Renal pelvis (tissue), 4 donors: Measurements from ENCODE around the gene ATP6V0E2. TPM values are rescaled to one million over a fixed set of nuclear protein-coding genes. Genes with fewer than 3 reads are reported as not detected.
"Not testable (repeated sequence)": the region's sequence is repeated elsewhere in the genome, so short reads cannot be mapped to it uniquely, and the experiment has no call there.

Experiments used
- DNase-seq: peaks from one replicate; pipeline ENCODE4 v3.0.0-alpha.2; 2013
- polyA plus RNA-seq, 3 donors: library from polyadenylated mRNA; unstranded; fragments of 120-200 nt; gene quantifications; one replicate each; pipeline ENCODE4 v1.2.1, GENCODE V29; 2013; ENCODE audit not compliant: insufficient read length in 3 of 3

ATP6V0E2 gene
- polyA plus RNA-seq, 3 donors, result 26.1 to 32.2 (median 30.0) TPM

DNA sequence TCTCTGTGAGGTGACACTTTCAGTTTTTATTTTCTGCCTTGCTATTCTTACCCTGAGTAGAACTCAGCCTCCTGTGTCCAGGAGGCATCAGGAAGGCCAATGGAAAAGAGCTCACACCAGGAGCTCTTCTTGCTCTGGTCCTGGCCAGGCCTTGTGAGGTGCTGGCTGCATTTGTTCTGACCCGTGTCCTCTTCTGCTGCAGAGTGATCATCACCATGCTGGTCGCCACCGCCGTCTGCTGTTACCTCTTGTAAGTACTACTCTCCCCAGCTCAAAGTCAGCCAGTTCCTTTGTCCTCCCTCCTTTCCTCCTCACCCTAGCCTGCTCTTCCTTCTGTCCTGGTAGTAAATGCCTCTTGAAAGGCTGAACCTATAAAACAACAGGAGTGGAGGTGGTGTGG is 1.6 kb downstream of the ATP6V0E2 start:
- no peak for DNase-seq

GRCh38 chr7:149877890-149878522 is 4.2 kb downstream of the ATP6V0E2 start:
- DNase-seq, result no peak

GRCh38 chr7:149878523-149878921 is 4.8 kb downstream of the ATP6V0E2 start:
- no peak for DNase-seq

GRCh38 chr7:149879271-149879743 is 5.5 kb downstream of the ATP6V0E2 start:
- no peak for DNase-seq

GRCh38 chr7:149879766-149880637 is 6.2 kb downstream of the ATP6V0E2 start:
- no peak for DNase-seq

- DNase-seq, result no peak
These were observed 7.0 kb downstream of the ATP6V0E2 start for GRCh38 chr7:149880638-149881311.

- DNase-seq, result no peak
These were observed 7.8 kb downstream of the ATP6V0E2 start for GRCh38 chr7:149881328-149882247.

- DNase-seq, result no peak
These were observed 8.7 kb downstream of the ATP6V0E2 start for GRCh38 chr7:149882248-149883047.

DNA sequence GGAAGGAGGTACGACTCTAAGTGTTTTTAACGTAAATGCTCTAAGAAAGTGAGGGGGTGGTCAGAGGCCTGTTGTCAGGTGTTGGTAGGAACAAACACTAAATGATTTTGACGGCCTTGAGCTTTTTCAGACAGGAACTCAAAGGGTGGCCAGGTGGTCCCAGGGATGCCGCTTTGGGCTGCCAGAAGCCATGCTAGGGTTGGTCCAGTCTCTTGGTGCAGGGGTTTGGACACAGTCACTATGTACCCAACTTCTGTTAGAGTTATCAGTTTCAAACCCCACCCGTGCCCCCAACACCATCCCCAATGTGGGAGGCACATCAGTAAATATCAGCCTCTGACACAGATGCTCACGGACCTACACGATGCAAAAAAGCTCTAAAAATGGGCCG is 9.3 kb downstream of the ATP6V0E2 start:
- no peak for DNase-seq

- no peak for DNase-seq
These were observed 9.7 kb downstream of the ATP6V0E2 start for GRCh38 chr7:149883452-149883861.

DNA sequence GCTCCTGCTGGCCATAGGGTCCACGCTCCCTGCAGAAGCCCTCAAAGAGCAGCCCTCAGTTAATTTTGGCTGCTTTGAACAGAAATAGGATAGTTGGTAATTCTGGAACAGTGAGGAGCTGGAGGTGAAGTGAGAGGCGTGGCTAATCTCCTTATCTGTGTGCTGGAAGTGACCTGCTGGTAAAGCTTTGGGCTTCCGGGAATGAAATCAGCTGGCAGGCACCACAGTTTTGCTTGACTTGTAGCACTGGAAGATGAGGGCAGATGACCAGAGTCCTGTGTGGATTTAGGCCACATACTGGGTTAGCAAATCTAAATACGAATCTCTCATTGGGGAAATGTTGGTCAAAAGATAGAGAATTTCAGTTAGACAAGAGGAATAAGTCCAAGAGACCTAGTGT is 10.2 kb downstream of the ATP6V0E2 start:
- no peak for DNase-seq

GRCh38 chr7:149884541-149884940 is 10.8 kb downstream of the ATP6V0E2 start:
- DNase-seq, result no peak

DNA sequence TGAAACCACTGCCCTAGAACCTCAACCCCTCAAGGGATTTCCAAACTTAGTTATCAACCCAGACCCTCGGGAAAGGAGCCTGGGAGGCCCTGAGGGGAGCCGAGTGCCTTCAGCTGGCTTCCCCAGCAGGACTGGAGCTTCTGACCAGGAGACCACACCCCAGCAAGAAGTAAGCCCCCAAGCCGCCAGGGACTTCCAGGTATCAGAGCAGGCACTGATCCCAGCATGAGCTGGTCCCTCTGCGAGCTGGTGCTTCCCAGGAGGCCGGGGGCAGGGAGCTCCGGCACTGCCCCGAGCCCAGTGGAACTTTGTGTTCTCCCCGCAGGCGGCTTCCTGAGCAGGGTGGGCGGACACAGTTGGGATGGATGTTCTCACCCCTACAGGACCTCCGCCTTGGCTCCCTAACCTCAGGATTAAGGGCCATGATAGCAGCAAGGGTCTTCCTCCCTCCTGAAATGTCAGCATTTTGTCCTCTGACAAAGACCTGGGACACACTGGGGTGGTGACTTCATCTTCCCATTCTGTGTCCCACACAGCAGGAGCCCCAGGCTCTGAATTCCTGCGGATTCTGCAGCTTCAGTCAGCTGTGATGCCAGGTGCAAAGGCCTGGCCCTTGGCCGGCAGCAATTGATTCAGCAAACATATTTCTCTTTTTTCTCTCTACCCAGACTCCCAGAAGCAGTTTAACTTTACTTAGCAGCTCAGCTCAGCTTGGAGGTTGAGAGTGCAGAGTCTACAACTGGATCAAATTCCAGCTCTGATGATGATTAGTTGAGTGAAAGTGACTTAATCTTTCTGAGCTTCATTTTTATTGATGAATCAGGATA is 11.6 kb downstream of the ATP6V0E2 start:
- no peak for DNase-seq

- no peak for DNase-seq
These were observed 12.2 kb downstream of the ATP6V0E2 start for GRCh38 chr7:149886018-149886415.

- no peak for DNase-seq
These were observed 13.5 kb downstream of the ATP6V0E2 start for GRCh38 chr7:149887311-149887710.

- not testable (repeated sequence) for DNase-seq
These were observed 16.9 kb downstream of the ATP6V0E2 start for GRCh38 chr7:149890715-149891114.

- DNase-seq, result not testable (repeated sequence)
These were observed 21.2 kb downstream of the ATP6V0E2 start for GRCh38 chr7:149894957-149895356.

DNA sequence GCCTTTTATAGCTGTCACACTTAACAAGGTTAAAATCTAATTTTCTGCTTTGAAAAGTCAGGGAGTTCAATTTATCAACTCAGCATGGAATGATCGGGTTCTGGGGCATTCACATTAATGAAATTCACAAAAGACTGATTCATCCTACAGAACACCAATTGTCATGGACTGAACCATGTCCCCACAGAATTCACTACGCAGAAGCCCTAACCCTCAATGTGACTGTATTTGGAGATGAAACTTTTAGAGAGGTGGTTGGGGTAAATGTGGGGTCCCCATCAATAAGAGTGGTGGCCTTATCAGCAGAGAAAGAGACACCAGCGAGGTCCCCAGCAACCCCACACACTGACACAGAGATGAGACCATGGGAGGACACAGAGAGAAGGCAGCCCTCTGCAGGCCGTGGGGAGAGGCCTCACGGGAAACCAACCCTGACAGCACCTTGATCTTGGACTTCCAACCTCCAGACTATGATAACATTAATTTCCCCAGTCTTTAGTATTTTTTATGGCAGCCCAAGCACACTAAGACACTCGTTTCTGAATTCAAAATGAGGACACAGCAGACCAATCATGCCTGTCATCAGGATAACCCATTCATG is 34.1 kb downstream of the ATP6V0E2 start:
- not testable (repeated sequence) for DNase-seq

GRCh38 chr7:149910219-149910618 is 36.5 kb downstream of the ATP6V0E2 start:
- not testable (repeated sequence) for DNase-seq
